K562 (cell line): ENCODE measurements around the gene PHYHD1. TPM values are rescaled to one million over a fixed set of nuclear protein-coding genes. Genes with fewer than 3 reads are reported as not detected.
A peak's percentile ranks its signal among the peaks of the same experiment; 100 is the strongest.

ENCODE experiments used
- ATAC-seq: fragments of 200-7000 bp; cut with Tn5 transposase; 3 replicates; pipeline ENCODE4 v1.9.1; 2020; ENCODE audit warnings: moderate library complexity
- BruUV-seq: library from RNA; stranded (reverse); fragments of 400-500 nt; replicated peaks from 2 replicates; lab custom pipeline; 2021; lab: Mats Ljungman, UMichigan
- CTCF ChIA-PET: fragments of 300-600 bp; formaldehyde crosslinking; extraction: SDS; loops from one replicate; lab custom pipeline; 2021; ENCODE audit warnings: low intra/inter-chr PET ratio; lab: Yijun Ruan, JAX
- POLR2A ChIA-PET: fragments of 300-600, 350-650 bp; sonication (Branson Sonifier 250); formaldehyde crosslinking; extraction: SDS; loops from one replicate; lab custom pipeline; 2021; ENCODE audit warnings: antibody characterized with exemption, inconsistent platforms; lab: Yijun Ruan, JAX
- DNase-seq, 4 experiments: peaks; one replicate each; pipeline versions ENCODE4 v3.0.0 to v3.0.0-alpha.2; 2011 to 2018; ENCODE audit warnings: low spot score in 3 of 4, mixed read lengths in 3 of 4; ENCODE audit errors: extremely low read depth in 1 of 4
- FAIRE-seq: peaks from 2 replicates; lab custom pipeline; 2011; peaks lifted over from hg19 to GRCh38; lab: Jason Lieb, UNC
- H2AFZ ChIP-seq: 2 replicates; pipeline ENCODE4 v1.6.0; 2011; ENCODE audit warnings: low read depth, low read length, control low read depth, inconsistent platforms
- H3K27ac ChIP-seq: fragments of 200-600 bp; 3 replicates; pipeline ENCODE4 v1.8.0; 2011; ENCODE audit warnings: low read depth, mild to moderate bottlenecking, control low read depth, inconsistent platforms, low read length, moderate library complexity, mixed read lengths; ENCODE audit errors: extremely low read depth
- H3K27me3 ChIP-seq, 2 experiments: fragments of 300-600 bp in 1 of 2; 2 replicates in 1 of 2; 3 replicates in 1 of 2; pipeline versions ENCODE4 v1.6.0 to v1.8.0; 2011; ENCODE audit warnings: inconsistent platforms in 2 of 2, low read length in 2 of 2, mild to moderate bottlenecking in 1 of 2, mixed read lengths in 1 of 2, moderate library complexity in 1 of 2; ENCODE audit not compliant: control insufficient read depth in 2 of 2, insufficient read depth in 2 of 2
- H3K36me3 ChIP-seq: fragments of 300-600 bp; 3 replicates; pipeline ENCODE4 v1.8.0; 2011; ENCODE audit warnings: mild to moderate bottlenecking, low read length, inconsistent platforms; ENCODE audit not compliant: control insufficient read depth, insufficient read depth
- H3K4me1 ChIP-seq, 2 experiments: fragments of 200-600 bp in 1 of 2; replicated peaks in 1 of 2; 2 replicates in 1 of 2; 3 replicates in 1 of 2; pipeline versions ENCODE4 v1.5.1 to v1.8.0; 2011; ENCODE audit warnings: inconsistent platforms in 2 of 2, low read length in 2 of 2, mild to moderate bottlenecking in 1 of 2, mixed read lengths in 1 of 2, moderate library complexity in 1 of 2; ENCODE audit not compliant: control insufficient read depth in 2 of 2, insufficient read depth in 2 of 2
- H3K4me2 ChIP-seq: 2 replicates; pipeline ENCODE4 v1.6.1; 2011; ENCODE audit warnings: low read length, control low read depth, inconsistent platforms, mixed read lengths; ENCODE audit not compliant: insufficient read depth
- H3K4me3 ChIP-seq: fragments of 200-600 bp; sonication (generic), shearing (Covaris generic); 2 replicates; pipeline ENCODE4 v1.5.1; 2016; ENCODE audit warnings: control low read depth, inconsistent platforms
- H3K79me2 ChIP-seq: fragments of 200-600 bp; 3 replicates; pipeline ENCODE4 v1.8.0; 2011; ENCODE audit warnings: low read length, inconsistent platforms; ENCODE audit not compliant: control insufficient read depth, insufficient read depth
- H3K9ac ChIP-seq, 2 experiments: 2 replicates each; pipeline versions ENCODE4 v1.6.0 to v1.6.1; 2011; ENCODE audit warnings: low read depth in 2 of 2, low read length in 2 of 2, control low read depth in 1 of 2, inconsistent platforms in 1 of 2, mild to moderate bottlenecking in 1 of 2, mixed read lengths in 1 of 2; ENCODE audit not compliant: insufficient read depth in 1 of 2
- H3K9me1 ChIP-seq: one replicate; pipeline ENCODE4 v1.6.0; 2011; ENCODE audit warnings: inconsistent platforms, mild to moderate bottlenecking, low read length, moderate library complexity; ENCODE audit not compliant: control insufficient read depth, insufficient read depth
- H3K9me3 ChIP-seq: replicated peaks from 2 replicates; pipeline ENCODE4 v1.5.1; 2011; ENCODE audit warnings: low read depth, low read length, inconsistent platforms; ENCODE audit not compliant: control insufficient read depth, insufficient read depth
- H4K20me1 ChIP-seq: replicated peaks from 2 replicates; pipeline ENCODE4 v1.6.1; 2011; ENCODE audit warnings: low read length, inconsistent platforms, mixed read lengths; ENCODE audit not compliant: control insufficient read depth, insufficient read depth
- FOXK2 ChIP-seq, 2 experiments: fragments of 450-650 bp; IDR thresholded peaks in 1 of 2; conservative IDR thresholded peaks in 1 of 2; 2 replicates each; pipeline ENCODE4 v1.6.1; 2016; ENCODE audit warnings: low read depth in 2 of 2, mild to moderate bottlenecking in 1 of 2
- RBM39 ChIP-seq: fragments of 200-400 bp; formaldehyde crosslinking; optimal IDR thresholded peaks from 2 replicates; pipeline ENCODE3; 2018; ENCODE audit warnings: low read depth, low read length
- RNF2 ChIP-seq: sonication (generic); IDR thresholded peaks from 2 replicates; pipeline ENCODE4 v1.6.1; 2016
- ZNF764 ChIP-seq: fragments of 250-450 bp; sonication (Bioruptor Pico); IDR thresholded peaks from 2 replicates; pipeline ENCODE4 v1.4.0; 2020; ENCODE audit warnings: low read depth, mild to moderate bottlenecking, moderate library complexity
- WGBS: fragments of 100-300 bp; shearing (Covaris generic); methylation state at CpG from one replicate; pipeline ENCODE4 v1.1.6; 2016; ENCODE audit warnings: low coverage, mixed read lengths; ENCODE audit not compliant: insufficient coverage; ENCODE audit errors: missing lambda C conversion rate; 5-methylcytosine and 5-hydroxymethylcytosine counted together
- in situ Hi-C: fragments of 300-500 bp; cut with MboI; formaldehyde crosslinking; loops from 4 replicates; pipeline ENCODE4 v1.15.0; 2018; ENCODE audit warnings: inconsistent platforms, mixed read lengths
- intact Hi-C: fragments of 100-400 bp; cut with micrococcal nuclease; formaldehyde crosslinking; loops from 2 replicates; pipeline ENCODE4 v1.14.2; 2022
- polyA plus RNA-seq, 8 experiments: library from polyadenylated mRNA; depleted of rRNA in 4 of 8; stranded (reverse) in 5 of 8; unstranded in 3 of 8; fragments of >200 nt; fragmentation: Nextera tagmentation in 2 of 8; fragmentation: Illumina TruSeq in 1 of 8; extraction: Ambion mirVana in 2 of 8; extraction: Trizol in 1 of 8; gene quantifications; 2 replicates each; pipeline versions ENCODE4 v1.2.1 to v1.2.3, GENCODE V29; 2011 to 2014; ENCODE audit warnings: inconsistent platforms in 1 of 8, missing spikeins in 1 of 8
- total RNA-seq, 7 experiments: library from RNA; depleted of rRNA in 6 of 7; stranded (reverse); fragments of >200 nt in 6 of 7; fragmentation: Illumina TruSeq in 2 of 7; extraction: Trizol in 2 of 7; gene quantifications; 2 replicates each; pipeline versions ENCODE4 v1.2.1 to v1.2.3, GENCODE V29; 2011 to 2021; ENCODE audit warnings: low replicate concordance in 1 of 7
- TF ChIP-seq, protein P1 (sequence below), 2 experiments: fragments of 450-650 bp in 1 of 2; IDR thresholded peaks; 2 replicates each; pipeline ENCODE4 v1.6.1; 2011 to 2017; ENCODE audit warnings: low read depth in 2 of 2, antibody characterized with exemption in 1 of 2, borderline replicate concordance in 1 of 2, low read length in 1 of 2, mild to moderate bottlenecking in 1 of 2, mixed read lengths in 1 of 2; ENCODE audit not compliant: control insufficient read depth in 1 of 2

PHYHD1 gene
- total and polyA plus RNA-seq, 9 of the 15 experiments (the other 6 are each of a cell fraction or from before 2014, with no cell fraction given), result 0.36 to 1.3 (median 0.80) TPM

DNA sequence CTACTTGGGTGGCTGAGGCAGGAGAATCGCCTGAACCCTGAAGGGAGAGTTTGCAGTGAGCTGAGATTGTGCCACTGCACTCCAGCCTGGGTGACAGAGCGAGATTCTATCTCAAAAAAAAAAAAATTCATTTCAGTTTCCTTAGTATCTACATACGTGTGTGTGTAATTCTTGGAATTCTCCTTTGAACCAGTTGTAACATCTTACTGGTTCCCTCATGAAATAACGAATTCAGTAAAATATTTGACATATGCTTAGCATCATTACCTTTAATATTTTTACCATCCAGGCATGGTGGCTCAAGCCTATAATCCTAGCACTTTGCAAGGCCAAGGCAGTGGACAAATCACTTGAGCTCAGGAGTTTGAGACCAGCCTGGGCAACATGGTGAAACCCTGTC is 8.8 kb downstream of the PHYHD1 start:
- no peak overlapping the region for H3K27ac ChIP-seq
- H3K36me3 ChIP-seq, result no peaks in the 10 kb centered on the region
- WGBS, result 43% methylated on average over 4 of the region's 4 CpGs
- TF ChIP-seq RNF2 (no peak), FOXK2 (conservative IDR thresholded peaks at IDR 0.05 in 1 of 2, IDR thresholded peaks at IDR 0.05 in 1 of 2; ENCODE audit: low read depth in 2 of 2) (no peak), ZNF764 (CRISPR knock-in tag) (no peak), RBM39 (no peak)
- TF ChIP-seq, protein P1, sequence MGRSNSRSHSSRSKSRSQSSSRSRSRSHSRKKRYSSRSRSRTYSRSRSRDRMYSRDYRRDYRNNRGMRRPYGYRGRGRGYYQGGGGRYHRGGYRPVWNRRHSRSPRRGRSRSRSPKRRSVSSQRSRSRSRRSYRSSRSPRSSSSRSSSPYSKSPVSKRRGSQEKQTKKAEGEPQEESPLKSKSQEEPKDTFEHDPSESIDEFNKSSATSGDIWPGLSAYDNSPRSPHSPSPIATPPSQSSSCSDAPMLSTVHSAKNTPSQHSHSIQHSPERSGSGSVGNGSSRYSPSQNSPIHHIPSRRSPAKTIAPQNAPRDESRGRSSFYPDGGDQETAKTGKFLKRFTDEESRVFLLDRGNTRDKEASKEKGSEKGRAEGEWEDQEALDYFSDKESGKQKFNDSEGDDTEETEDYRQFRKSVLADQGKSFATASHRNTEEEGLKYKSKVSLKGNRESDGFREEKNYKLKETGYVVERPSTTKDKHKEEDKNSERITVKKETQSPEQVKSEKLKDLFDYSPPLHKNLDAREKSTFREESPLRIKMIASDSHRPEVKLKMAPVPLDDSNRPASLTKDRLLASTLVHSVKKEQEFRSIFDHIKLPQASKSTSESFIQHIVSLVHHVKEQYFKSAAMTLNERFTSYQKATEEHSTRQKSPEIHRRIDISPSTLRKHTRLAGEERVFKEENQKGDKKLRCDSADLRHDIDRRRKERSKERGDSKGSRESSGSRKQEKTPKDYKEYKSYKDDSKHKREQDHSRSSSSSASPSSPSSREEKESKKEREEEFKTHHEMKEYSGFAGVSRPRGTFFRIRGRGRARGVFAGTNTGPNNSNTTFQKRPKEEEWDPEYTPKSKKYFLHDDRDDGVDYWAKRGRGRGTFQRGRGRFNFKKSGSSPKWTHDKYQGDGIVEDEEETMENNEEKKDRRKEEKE (IDR thresholded peaks at IDR 0.05; ENCODE audit: borderline replicate concordance in 1 of 2, control insufficient read depth in 1 of 2, low read depth in 2 of 2, low read length in 1 of 2), result no peak
- DNase-seq, result no peak
- H3K27me3 ChIP-seq, result no peaks in the 10 kb centered on the region; a peak in 1 of 5 replicates
- ATAC-seq, result no peak
- H3K4me1 ChIP-seq, result peaks cover 4 to 10% of the 10 kb centered on the region in 2 experiments; a peak in 4 of 5 replicates
- no peaks in the 10 kb centered on the region for H4K20me1 ChIP-seq
- no peaks in the 10 kb centered on the region for H3K9me1 ChIP-seq
- intact Hi-C loops (no loop called here), in situ Hi-C loops (loop anchor here (5.0 kb wide), 2 partner anchors 67 to 197 kb away; no protein-coding TSS in a partner anchor)
- no peak overlapping the region for H3K4me3 ChIP-seq
- H2AFZ ChIP-seq, result no peak overlapping the region
- POLR2A ChIA-PET, result interaction anchor here (0.6 to 0.9 kb wide), 4 partner anchors 8 to 227 kb away, joined by 3 to 4 read pairs (median 3); partner anchors contain the start of gene PKN3
- H3K79me2 ChIP-seq, result no peaks in the 10 kb centered on the region
- BruUV-seq, result no TSS peak
- H3K9me3 ChIP-seq, result no peaks in the 10 kb centered on the region
- H3K4me2 ChIP-seq, result no peak overlapping the region
- CTCF ChIA-PET, result interaction anchor here (1.0 to 1.3 kb wide), 2 partner anchors 78 to 227 kb away, joined by 3 read pairs; partner anchors contain the start of gene PKN3
- no peak overlapping the region; a peak in 1 of 4 replicates for H3K9ac ChIP-seq
- FAIRE-seq, result peak; percentile 46
